Activated CD4-positive, alpha-beta memory T cell treated with anti-CD3 and anti-CD28 coated beads for 36 hours (primary cell): ENCODE data around the gene RBM39. TPM values are rescaled to one million over a fixed set of nuclear protein-coding genes. Genes with fewer than 3 reads are reported as not detected.
"Not testable (repeated sequence)": the region's sequence is repeated elsewhere in the genome, so short reads cannot be mapped to it uniquely, and the experiment has no call there.

Source experiments
- CTCF ChIA-PET: fragments of 350-600 bp; sonication (Branson Sonifier 250); formaldehyde crosslinking; loops from one replicate; lab custom pipeline; 2021; ENCODE audit warnings: antibody characterized with exemption, inconsistent platforms; lab: Charles Lee
- POLR2A ChIA-PET: fragments of 350-600 bp; sonication (Branson Sonifier 250); formaldehyde crosslinking; loops from one replicate; lab custom pipeline; 2021; ENCODE audit warnings: antibody characterized with exemption; lab: Charles Lee
- DNase-seq: peaks from one replicate; pipeline ENCODE4 v3.0.0-alpha.2; 2020
- H3K27ac Mint-ChIP-seq: one replicate; pipeline ENCODE4 v1.8.0; 2021; ENCODE audit warnings: mixed read lengths
- H3K27me3 Mint-ChIP-seq: one replicate; pipeline ENCODE4 v1.8.0; 2021; ENCODE audit warnings: mixed read lengths
- H3K36me3 Mint-ChIP-seq: one replicate; pipeline ENCODE4 v1.8.0; 2021; ENCODE audit warnings: mixed read lengths
- H3K4me1 Mint-ChIP-seq: one replicate; pipeline ENCODE4 v1.8.0; 2021; ENCODE audit warnings: low read depth, mixed read lengths
- H3K4me3 Mint-ChIP-seq: one replicate; pipeline ENCODE4 v1.8.0; 2021; ENCODE audit warnings: mild to moderate bottlenecking, mixed read lengths
- H3K9me3 Mint-ChIP-seq: one replicate; pipeline ENCODE4 v1.8.0; 2021; ENCODE audit warnings: mixed read lengths
- intact Hi-C: fragments of 100-400 bp; cut with micrococcal nuclease; formaldehyde crosslinking; loops from one replicate; pipeline ENCODE4 v1.15.1; 2023
- total RNA-seq, 2 experiments: library from RNA; stranded (reverse); gene quantifications; one replicate each; pipeline ENCODE4 v1.2.3, GENCODE V29; 2021

Gene RBM39
- total RNA-seq: 100 to 1,000 TPM; 243 to 259 TPM

DNA sequence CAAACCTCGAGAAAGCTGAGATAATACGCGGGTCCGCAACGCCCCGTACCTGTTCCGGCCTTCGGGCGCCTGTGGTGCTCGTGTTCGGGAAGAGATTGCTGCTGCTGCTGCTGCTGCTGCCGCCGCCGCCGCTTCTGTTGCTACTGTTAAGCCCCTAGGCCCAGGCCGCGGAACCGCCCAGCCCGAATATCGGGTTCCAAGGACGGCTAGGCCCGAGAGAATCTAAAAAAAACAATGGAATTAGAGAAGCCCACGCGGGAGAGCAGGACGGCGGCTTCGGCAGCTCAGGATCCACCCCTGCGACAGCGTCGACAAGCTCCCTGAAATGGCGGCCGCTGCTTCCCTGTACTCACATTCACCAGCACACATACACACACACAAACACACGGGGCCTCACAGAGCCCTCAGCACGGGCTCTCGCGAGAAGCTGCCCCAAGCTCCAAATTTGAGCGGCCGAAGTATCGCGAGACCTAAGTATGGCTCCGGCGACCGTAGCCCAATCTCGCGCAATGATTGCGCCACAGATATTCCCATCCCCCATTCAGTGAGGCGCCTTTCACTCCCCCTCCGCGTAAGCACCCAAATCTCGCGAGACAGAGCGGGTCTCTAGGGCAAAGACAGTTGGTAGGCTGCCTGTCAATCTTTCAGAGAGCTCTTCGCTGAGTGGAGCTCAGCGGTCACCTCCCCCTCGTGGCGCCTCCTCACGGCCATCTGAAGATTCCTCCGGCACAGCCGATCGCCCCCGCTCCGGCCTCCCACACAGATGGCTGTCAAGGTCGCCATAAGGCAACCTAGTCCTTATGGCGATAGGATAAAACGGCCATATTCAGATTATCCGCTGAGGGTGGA lies at the start of gene RBM39:
RBM39 (minus strand) TSS at position 369 of the 849 bp plus-strand sequence. CDS start 1,386 bp downstream, outside the sequence.
- H3K27ac Mint-ChIP-seq: peak within 1 kb of the TSS; percentile 98
- H3K36me3 Mint-ChIP-seq: peaks cover 41% of the 10 kb centered on the region
- peak; percentile 100 for DNase-seq
- no peaks in the 10 kb centered on the region for H3K9me3 Mint-ChIP-seq
- intact Hi-C loops: loop anchor here (1.0 to 5.0 kb wide), 8 partner anchors 29 to 287 kb away; partner anchors contain the start of genes CEP250, NFS1, ROMO1 and SCAND1
- peaks cover 38% of the 10 kb centered on the region for H3K4me1 Mint-ChIP-seq
- H3K27me3 Mint-ChIP-seq: peaks cover 2% of the 10 kb centered on the region
- ChIA-PET CTCF (interaction anchor here (0.6 to 3.5 kb wide), 12 partner anchors 13 to 295 kb away, joined by 3 to 23 read pairs (median 4); partner anchors contain the start of genes PHF20 and SCAND1), POLR2A (interaction anchor here (0.5 to 3.7 kb wide), 28 partner anchors 9 to 1353 kb away, joined by 3 to 154 read pairs (median 8); partner anchors contain the start of genes CEP250, CPNE1, NFS1 and PHF20)
- peak within 1 kb of the TSS; percentile 96 for H3K4me3 Mint-ChIP-seq

DNA sequence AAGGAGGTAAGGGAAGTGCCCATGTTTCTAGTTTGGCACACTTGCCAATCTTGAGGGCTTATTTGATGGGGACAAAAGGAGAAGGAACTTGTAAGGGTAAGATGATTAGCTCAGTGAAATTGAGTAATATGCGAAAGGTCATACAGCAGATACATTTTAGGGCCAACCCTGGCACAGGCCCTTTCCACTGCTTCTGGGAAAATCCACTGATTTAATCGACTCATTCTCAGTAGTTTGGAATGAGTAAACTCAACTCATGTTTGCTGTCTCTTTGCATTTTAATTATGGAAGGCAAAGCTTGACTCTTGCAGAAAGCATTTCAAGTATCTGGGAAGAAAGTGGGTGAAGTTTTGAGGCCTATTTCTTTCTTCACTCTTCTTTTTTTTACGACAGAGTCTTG lies 49.8 kb upstream of the RBM39 start:
- peak; percentile 45 for DNase-seq
- ChIA-PET CTCF (no interaction called here), POLR2A (interaction anchor here (1.2 kb wide), 1 partner anchor 50 kb away, joined by 4 read pairs; the partner anchor contains the start of gene RBM39)
- Mint-ChIP-seq H3K9me3 (no peaks in the 10 kb centered on the region), H3K4me1 (peaks cover 19% of the 10 kb centered on the region), H3K36me3 (peaks cover 4% of the 10 kb centered on the region), H3K4me3 (no peak overlapping the region), H3K27ac (peak overlapping the region; percentile 14), H3K27me3 (no peaks in the 10 kb centered on the region)
- intact Hi-C loops: no loop called here

DNA sequence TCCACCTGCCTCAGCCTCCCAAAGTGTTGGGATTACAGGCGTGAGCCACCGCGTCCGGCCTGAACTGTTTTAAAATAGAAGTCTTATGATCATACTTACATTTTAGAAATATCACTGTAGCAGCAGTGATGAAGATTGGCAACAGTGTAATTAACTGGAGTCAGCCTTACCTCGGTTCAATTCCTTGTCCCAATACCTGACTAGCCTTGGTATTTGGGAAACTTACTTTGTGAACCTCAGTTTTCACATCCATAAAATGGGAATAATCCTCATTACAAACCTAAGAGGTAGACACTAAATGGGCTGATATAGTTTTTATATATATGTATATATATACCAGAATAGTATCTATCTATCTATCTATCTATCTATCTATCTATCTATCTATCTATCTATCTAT lies 49.0 kb upstream of the RBM39 start:
- ChIA-PET CTCF (no interaction called here), POLR2A (interaction anchor here (1.2 kb wide), 1 partner anchor 49 kb away, joined by 4 read pairs; the partner anchor contains the start of gene RBM39)
- intact Hi-C loops: no loop called here
- Mint-ChIP-seq H3K9me3 (no peaks in the 10 kb centered on the region), H3K27ac (no peak overlapping the region), H3K4me1 (peaks cover 14% of the 10 kb centered on the region), H3K36me3 (peaks cover 6% of the 10 kb centered on the region), H3K27me3 (no peaks in the 10 kb centered on the region), H3K4me3 (no peak overlapping the region)
- DNase-seq: no peak

DNA sequence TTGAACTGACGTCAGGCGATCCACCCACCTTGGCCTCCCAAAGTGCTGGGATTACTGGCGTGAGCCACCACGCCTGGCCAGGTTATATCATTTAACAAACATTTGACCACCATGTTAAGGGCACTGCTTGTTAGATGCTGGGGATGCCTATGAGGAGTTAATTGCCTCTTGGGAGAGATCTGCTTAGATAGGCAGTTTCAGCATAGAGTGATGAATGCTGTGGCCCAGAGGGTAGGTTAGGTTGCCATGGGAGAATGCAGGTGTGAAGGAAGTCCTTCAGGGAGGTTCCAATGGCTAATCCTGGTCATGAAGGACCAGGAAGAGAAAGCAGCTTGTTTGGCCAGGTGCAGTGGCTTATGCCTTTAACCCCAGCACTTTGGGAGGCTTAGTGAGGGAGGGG lies 46.7 kb upstream of the RBM39 start:
- Mint-ChIP-seq H3K27me3 (no peaks in the 10 kb centered on the region), H3K4me1 (peaks cover 9% of the 10 kb centered on the region), H3K4me3 (no peak overlapping the region), H3K9me3 (no peaks in the 10 kb centered on the region), H3K36me3 (peaks cover 2% of the 10 kb centered on the region), H3K27ac (no peak overlapping the region)
- ChIA-PET CTCF (no interaction called here), POLR2A (no interaction called here)
- intact Hi-C loops: no loop called here
- DNase-seq: no peak

DNA sequence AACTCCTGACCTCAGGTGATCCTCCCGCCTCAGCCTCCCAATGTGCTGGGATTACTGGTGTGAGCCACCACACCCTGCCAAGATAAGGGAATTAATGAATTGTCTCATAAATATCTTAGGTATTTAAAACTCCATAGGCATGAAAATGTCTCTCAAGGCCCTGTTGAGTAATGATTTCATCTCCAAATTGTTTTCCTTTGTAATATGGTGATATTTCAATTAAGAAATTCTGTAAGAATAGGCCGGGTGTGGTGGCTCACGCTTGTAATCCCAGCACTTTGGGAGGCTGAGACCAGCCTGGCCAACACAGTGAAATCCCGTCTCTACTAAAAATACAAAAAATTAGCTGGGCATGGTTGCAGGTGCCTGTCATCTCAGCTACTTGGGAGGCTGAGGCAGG lies 43.5 kb upstream of the RBM39 start:
- intact Hi-C loops, H3K36me3 Mint-ChIP-seq: not testable (repeated sequence)
- H3K4me1 Mint-ChIP-seq: peaks cover 16% of the 10 kb centered on the region

DNA sequence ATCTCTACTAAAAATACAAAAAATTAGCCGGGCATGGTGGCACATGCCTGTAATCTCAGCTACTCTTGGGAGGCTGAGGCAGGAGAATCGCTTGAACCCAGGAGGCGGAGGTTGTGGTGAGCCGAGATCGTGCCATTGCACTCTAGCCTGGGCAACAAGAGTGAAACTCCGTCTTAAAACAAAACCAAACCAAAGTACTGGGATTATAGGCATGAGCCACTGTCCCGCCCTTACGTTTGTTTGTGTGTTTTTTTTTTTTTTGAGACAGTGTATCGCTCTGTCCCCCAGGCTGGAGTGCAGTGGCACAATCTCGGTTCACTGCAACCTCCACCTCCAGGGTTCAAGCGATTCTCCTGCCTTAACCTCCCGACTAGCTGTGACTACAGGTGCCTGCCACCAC lies 41.8 kb upstream of the RBM39 start:
- peaks cover 20% of the 10 kb centered on the region for H3K4me1 Mint-ChIP-seq
- H3K9me3 Mint-ChIP-seq, H3K27me3 Mint-ChIP-seq, H3K36me3 Mint-ChIP-seq, DNase-seq, H3K4me3 Mint-ChIP-seq, intact Hi-C loops, H3K27ac Mint-ChIP-seq, CTCF ChIA-PET, POLR2A ChIA-PET: not testable (repeated sequence)

More for the DNA sequence above, 43.5 kb upstream of the RBM39 start:
- H3K9me3 Mint-ChIP-seq, POLR2A ChIA-PET, H3K27me3 Mint-ChIP-seq, H3K4me3 Mint-ChIP-seq, H3K27ac Mint-ChIP-seq, DNase-seq, CTCF ChIA-PET: not testable (repeated sequence)

DNA sequence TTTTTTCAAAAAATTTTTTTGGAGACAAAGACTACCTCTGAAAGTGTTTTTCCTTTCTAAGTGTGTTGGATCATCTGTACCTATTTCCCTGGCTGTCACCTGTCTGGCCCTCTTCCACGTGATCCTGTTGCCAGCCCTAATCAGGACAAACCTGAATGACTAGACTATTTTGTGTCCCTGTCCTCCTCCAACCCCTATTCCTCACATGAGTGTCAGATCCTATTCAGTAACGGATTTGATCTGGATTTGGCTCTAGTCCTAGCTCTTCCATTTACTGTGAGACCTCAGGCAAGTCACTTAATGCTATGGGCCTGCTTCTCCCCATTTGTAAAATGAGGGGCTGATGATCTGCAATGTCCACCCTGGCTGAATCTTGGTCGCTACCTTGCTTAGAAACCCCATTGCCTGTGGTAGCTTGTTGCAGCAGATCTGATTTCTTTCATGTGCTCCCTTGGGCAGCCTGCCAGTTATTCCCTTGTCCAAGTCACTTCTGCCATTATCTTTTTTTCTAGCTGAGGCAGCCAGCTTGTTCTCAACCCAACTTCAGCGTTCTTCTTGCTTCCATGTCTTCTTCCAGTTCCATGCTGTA lies 34.5 kb upstream of the RBM39 start:
- Mint-ChIP-seq H3K27me3 (no peaks in the 10 kb centered on the region), H3K4me3 (no peak overlapping the region), H3K27ac (peak overlapping the region; percentile 19), H3K9me3 (no peaks in the 10 kb centered on the region), H3K4me1 (peaks cover 53% of the 10 kb centered on the region), H3K36me3 (peaks cover 20% of the 10 kb centered on the region)
- ChIA-PET POLR2A (interaction anchor here (0.6 to 2.7 kb wide), 2 partner anchors 34 to 1581 kb away, joined by 3 to 9 read pairs; partner anchors contain the start of gene RBM39), CTCF (interaction anchor here (0.5 to 1.4 kb wide), 3 partner anchors 178 to 1254 kb away, joined by 3 read pairs; partner anchors contain the start of gene SCAND1)
- intact Hi-C loops: no loop called here
- no peak for DNase-seq

DNA sequence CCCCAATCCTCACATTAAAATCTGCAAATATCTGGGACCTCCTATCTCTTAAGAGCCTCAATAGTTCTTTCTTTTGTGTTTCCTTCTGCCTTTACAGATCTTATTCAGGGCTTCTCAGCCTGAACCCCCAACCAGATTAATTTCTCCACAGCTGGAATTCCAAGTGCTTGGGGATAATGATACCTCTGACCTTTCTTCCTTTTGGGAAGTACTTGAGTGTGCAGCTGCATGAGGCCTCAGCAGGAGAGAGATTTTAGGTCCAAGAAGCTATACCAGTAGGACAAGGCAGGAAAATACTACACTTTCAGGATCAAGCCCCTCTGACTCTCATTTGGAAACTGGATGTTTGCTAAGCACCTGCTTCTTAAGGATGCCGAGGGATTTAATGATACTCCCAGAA lies 32.3 kb upstream of the RBM39 start:
- H3K36me3 Mint-ChIP-seq: peaks cover 18% of the 10 kb centered on the region
- H3K27ac Mint-ChIP-seq: peak overlapping the region; percentile 50

DNA sequence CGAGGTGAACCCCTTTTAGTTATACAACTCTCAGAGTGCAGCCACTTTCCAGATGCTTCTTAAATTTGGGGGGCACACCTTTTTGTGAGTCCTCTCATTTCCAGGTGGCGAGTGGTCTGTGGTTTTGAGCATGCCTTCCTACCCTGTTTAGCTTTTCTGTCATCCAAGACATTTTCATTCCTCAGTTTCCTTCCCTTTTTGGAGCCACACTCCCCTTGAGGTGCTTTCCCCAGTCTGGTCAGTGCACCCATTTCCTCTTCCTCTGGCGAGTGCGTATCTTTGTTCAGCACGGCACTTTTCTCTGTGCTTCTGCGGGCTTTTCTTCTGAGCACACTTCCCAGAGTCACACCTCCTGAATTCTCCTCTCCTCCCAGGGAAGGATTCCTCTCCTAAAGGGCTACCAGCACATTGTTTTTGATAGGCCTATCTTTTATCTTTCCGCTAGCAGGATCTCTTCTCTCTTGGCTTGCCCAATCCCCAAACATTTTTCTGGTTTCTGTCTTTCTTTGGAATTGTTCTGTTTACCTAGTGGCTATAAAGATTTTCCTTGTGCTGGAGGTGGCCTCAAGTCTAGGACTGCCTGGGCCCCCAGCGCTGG lies 31.2 kb upstream of the RBM39 start:
- ChIA-PET POLR2A (interaction anchor here (0.8 to 6.4 kb wide), 4 partner anchors 9 to 157 kb away, joined by 3 to 154 read pairs (median 6); partner anchors contain the start of genes NFS1, RBM39, ROMO1 and SPAG4), CTCF (interaction anchor here (0.7 to 3.1 kb wide), 3 partner anchors 154 to 312 kb away, joined by 3 to 10 read pairs (median 3); partner anchors contain the start of gene SCAND1)
- intact Hi-C loops: loop anchor here (5.0 kb wide), 1 partner anchor 111 kb away; the partner anchor contains the start of genes CPNE1 and RBM12
- H3K27me3 Mint-ChIP-seq: no peaks in the 10 kb centered on the region
- peaks cover 61% of the 10 kb centered on the region for H3K4me1 Mint-ChIP-seq
- peaks cover 15% of the 10 kb centered on the region for H3K36me3 Mint-ChIP-seq
- DNase-seq: peak; percentile 59
- H3K27ac Mint-ChIP-seq: peak overlapping the region; percentile 83
- no peaks in the 10 kb centered on the region for H3K9me3 Mint-ChIP-seq
- H3K4me3 Mint-ChIP-seq: peak overlapping the region; percentile 82

More for the DNA sequence above, 32.3 kb upstream of the RBM39 start:
- ChIA-PET POLR2A (interaction anchor here (2.7 kb wide), 1 partner anchor 32 kb away, joined by 9 read pairs; the partner anchor contains the start of gene RBM39), CTCF (no interaction called here)
- Mint-ChIP-seq H3K27me3 (no peaks in the 10 kb centered on the region), H3K9me3 (no peaks in the 10 kb centered on the region), H3K4me1 (peaks cover 54% of the 10 kb centered on the region), H3K4me3 (peak overlapping the region; percentile 82)
- no peak for DNase-seq
- intact Hi-C loops: loop anchor here (5.0 kb wide), 1 partner anchor 112 kb away; the partner anchor contains the start of genes CPNE1 and RBM12

DNA sequence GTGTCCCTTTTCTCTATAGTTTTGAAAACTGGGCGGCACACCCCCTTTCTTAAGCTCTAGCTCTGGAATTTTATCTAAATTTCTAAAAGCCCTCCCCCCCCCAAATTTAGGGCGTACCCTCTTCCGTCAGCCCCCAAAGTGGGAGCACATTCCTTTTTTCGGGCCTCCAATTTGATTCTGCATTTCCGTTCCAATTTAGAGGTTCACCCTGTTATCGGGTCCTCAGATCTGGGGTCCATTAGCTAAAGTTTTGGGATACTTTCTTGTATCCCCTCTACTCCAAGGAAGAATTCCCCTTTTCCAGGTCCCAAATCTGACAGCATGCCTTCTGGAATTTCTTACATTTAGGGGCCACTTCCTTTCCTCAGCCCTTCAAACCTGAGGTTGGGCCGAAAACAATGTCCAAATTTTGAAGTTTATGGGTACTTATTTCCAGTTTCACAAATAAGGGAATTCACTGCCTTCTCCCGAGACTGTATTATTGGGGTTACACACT lies 30.6 kb upstream of the RBM39 start:
- ChIA-PET POLR2A (interaction anchor here (0.6 to 6.4 kb wide), 11 partner anchors 9 to 181 kb away, joined by 3 to 154 read pairs (median 6); partner anchors contain the start of genes CPNE1, NFS1, RBM12 and RBM39), CTCF (interaction anchor here (0.7 to 3.1 kb wide), 5 partner anchors 29 to 466 kb away, joined by 3 to 20 read pairs (median 3); partner anchors contain the start of genes RBM39 and SCAND1)
- Mint-ChIP-seq H3K27me3 (no peaks in the 10 kb centered on the region), H3K36me3 (peaks cover 15% of the 10 kb centered on the region), H3K4me1 (peaks cover 67% of the 10 kb centered on the region), H3K4me3 (peak overlapping the region; percentile 82), H3K27ac (peak overlapping the region; percentile 83), H3K9me3 (no peaks in the 10 kb centered on the region)
- no peak for DNase-seq
- intact Hi-C loops: loop anchor here (1.0 to 5.0 kb wide), 2 partner anchors 110 to 156 kb away; partner anchors contain the start of genes CPNE1 and RBM12
